ENCODE results near the gene SH3RF3. TPM values are rescaled to one million over a fixed set of nuclear protein-coding genes. Genes with fewer than 3 reads are reported as not detected.

SH3RF3 gene
- total and polyA plus RNA-seq, 2 donors (not counting 1 experiment from before 2014, with no cell fraction given), result 8.3 to 10.1 TPM

- Histone ChIP-seq H3K4me3 (replicated peaks in 1 of 4; ENCODE audit: control extremely low read depth in 1 of 4, insufficient read depth in 1 of 4, low read depth in 3 of 4, low read length in 4 of 4) (no peak overlapping the region), H3K9ac (ENCODE audit: insufficient read depth, low read length) (no peak overlapping the region), H3K4me2 (ENCODE audit: extremely low read depth, insufficient read depth, low read length) (no peak overlapping the region), H3K27me3 (ENCODE audit: control insufficient read depth, insufficient read depth, low read length) (no peaks in the 10 kb centered on the region), H3K27ac (ENCODE audit: insufficient read depth, low read length) (no peak overlapping the region), H3K36me3 (ENCODE audit: control insufficient read depth, insufficient read depth, low read length) (no peaks in the 10 kb centered on the region), H3K4me1 (ENCODE audit: control insufficient read depth, extremely low read depth, insufficient read depth, low read length) (peaks cover 8% of the 10 kb centered on the region), H4K20me1 (ENCODE audit: control insufficient read depth, extremely low read depth, insufficient read depth, low read length) (peaks cover 2% of the 10 kb centered on the region), H3K9me3 (ENCODE audit: control insufficient read depth, insufficient read depth, low read depth, low read length) (no peaks in the 10 kb centered on the region), H3K79me2 (ENCODE audit: control insufficient read depth, insufficient read depth, low read length) (peaks cover 14% of the 10 kb centered on the region), H2AFZ (ENCODE audit: low read length) (no peak overlapping the region)
- no peak for DNase-seq (ENCODE audit: low read depth in 2 of 2)
- TF ChIP-seq CTCF (conservative IDR thresholded peaks at IDR 0.05 in 1 of 2, IDR thresholded peaks at IDR 0.05 in 1 of 2; ENCODE audit: low read depth in 1 of 2, low read length in 2 of 2), result no peak
- no peak for TF ChIP-seq EZH2 (IDR thresholded peaks at IDR 0.05; ENCODE audit: low read length, missing control alignments)
These were observed 164.7 kb downstream of the SH3RF3 start for GRCh38 chr2:109293663-109294062.

GRCh38 chr2:109294523-109294922, 165.5 kb downstream of the SH3RF3 start:
- H3K4me1 ChIP-seq (ENCODE audit: control insufficient read depth, extremely low read depth, insufficient read depth, low read length), result peaks cover 8% of the 10 kb centered on the region
- H3K27ac ChIP-seq (ENCODE audit: insufficient read depth, low read length), result no peak overlapping the region
- no peak for DNase-seq (ENCODE audit: low read depth in 2 of 2)
- H3K27me3 ChIP-seq (ENCODE audit: control insufficient read depth, insufficient read depth, low read length), result no peaks in the 10 kb centered on the region
- H3K36me3 ChIP-seq (ENCODE audit: control insufficient read depth, insufficient read depth, low read length), result no peaks in the 10 kb centered on the region
- no peaks in the 10 kb centered on the region for H3K9me3 ChIP-seq (ENCODE audit: control insufficient read depth, insufficient read depth, low read depth, low read length)
- H3K9ac ChIP-seq (ENCODE audit: insufficient read depth, low read length), result no peak overlapping the region
- no peak for TF ChIP-seq EZH2 (IDR thresholded peaks at IDR 0.05; ENCODE audit: low read length, missing control alignments)
- no peak for TF ChIP-seq CTCF (conservative IDR thresholded peaks at IDR 0.05 in 1 of 2, IDR thresholded peaks at IDR 0.05 in 1 of 2; ENCODE audit: low read depth in 1 of 2, low read length in 2 of 2)
- peaks cover 14% of the 10 kb centered on the region for H3K79me2 ChIP-seq (ENCODE audit: control insufficient read depth, insufficient read depth, low read length)
- H2AFZ ChIP-seq (ENCODE audit: low read length), result no peak overlapping the region
- no peak overlapping the region for H3K4me2 ChIP-seq (ENCODE audit: extremely low read depth, insufficient read depth, low read length)
- H4K20me1 ChIP-seq (ENCODE audit: control insufficient read depth, extremely low read depth, insufficient read depth, low read length), result peaks cover 2% of the 10 kb centered on the region
- no peak overlapping the region for H3K4me3 ChIP-seq (replicated peaks in 1 of 4; ENCODE audit: control extremely low read depth in 1 of 4, insufficient read depth in 1 of 4, low read depth in 3 of 4, low read length in 4 of 4)

GRCh38 chr2:109295070-109295780, 166.2 kb downstream of the SH3RF3 start:
- H3K27ac ChIP-seq (ENCODE audit: insufficient read depth, low read length), result no peak overlapping the region

More at GRCh38 chr2:109295070-109295780, 166.2 kb downstream of the SH3RF3 start:
- H3K4me1 ChIP-seq (ENCODE audit: control insufficient read depth, extremely low read depth, insufficient read depth, low read length), result peaks cover 8% of the 10 kb centered on the region
- TF ChIP-seq EZH2 (IDR thresholded peaks at IDR 0.05; ENCODE audit: low read length, missing control alignments) (no peak), CTCF (conservative IDR thresholded peaks at IDR 0.05 in 1 of 2, IDR thresholded peaks at IDR 0.05 in 1 of 2; ENCODE audit: low read depth in 1 of 2, low read length in 2 of 2) (no peak)
- no peaks in the 10 kb centered on the region for H3K9me3 ChIP-seq (ENCODE audit: control insufficient read depth, insufficient read depth, low read depth, low read length)
- no peak overlapping the region for H2AFZ ChIP-seq (ENCODE audit: low read length)
- no peak overlapping the region for H3K4me2 ChIP-seq (ENCODE audit: extremely low read depth, insufficient read depth, low read length)
- DNase-seq (ENCODE audit: low read depth in 2 of 2), result no peak
- H3K9ac ChIP-seq (ENCODE audit: insufficient read depth, low read length), result no peak overlapping the region
- H3K27me3 ChIP-seq (ENCODE audit: control insufficient read depth, insufficient read depth, low read length), result no peaks in the 10 kb centered on the region
- H3K36me3 ChIP-seq (ENCODE audit: control insufficient read depth, insufficient read depth, low read length), result no peaks in the 10 kb centered on the region
- peaks cover 14% of the 10 kb centered on the region for H3K79me2 ChIP-seq (ENCODE audit: control insufficient read depth, insufficient read depth, low read length)
- H4K20me1 ChIP-seq (ENCODE audit: control insufficient read depth, extremely low read depth, insufficient read depth, low read length), result no peaks in the 10 kb centered on the region
- no peak overlapping the region for H3K4me3 ChIP-seq (replicated peaks in 1 of 4; ENCODE audit: control extremely low read depth in 1 of 4, insufficient read depth in 1 of 4, low read depth in 3 of 4, low read length in 4 of 4)

Measured in fibroblast of lung (primary cell).